Ovary (tissue), 9 donors: ENCODE results near the gene POTEF. TPM values are rescaled to one million over a fixed set of nuclear protein-coding genes. Genes with fewer than 3 reads are reported as not detected.
"Not testable (repeated sequence)": the region's sequence is repeated elsewhere in the genome, so short reads cannot be mapped to it uniquely, and the experiment has no call there.

ENCODE experiments used
- DNase-seq, 5 donors: peaks; one replicate each; pipeline ENCODE4 v3.0.0-alpha.2; 2019 to 2020
- H3K27ac ChIP-seq, 2 donors: fragments of 200-600 bp; one replicate each; pipeline versions ENCODE4 v1.5.1 to v1.8.0; 2019 to 2022
- H3K27me3 ChIP-seq: fragments of 200-600 bp; one replicate; pipeline ENCODE4 v1.8.0; 2022
- H3K36me3 ChIP-seq: fragments of 200-600 bp; sonication (generic); one replicate; pipeline ENCODE4 v1.5.1; 2019
- H3K4me1 ChIP-seq: one replicate; pipeline ENCODE4 v1.8.1; 2013; ENCODE audit warnings: mild to moderate bottlenecking, moderate library complexity; ENCODE audit not compliant: insufficient read depth
- H3K4me3 ChIP-seq: fragments of 200-600 bp; sonication (generic); one replicate; pipeline ENCODE4 v1.5.1; 2017
- H3K9me3 ChIP-seq, 2 donors: fragments of 200-600 bp in 1 of 2; sonication (generic) in 1 of 2; one replicate each; pipeline versions ENCODE4 v1.5.1 to v1.8.1; 2013 to 2019; ENCODE audit warnings: mild to moderate bottlenecking in 1 of 2, moderate library complexity in 1 of 2
- CTCF ChIP-seq, 3 donors: fragments of 450-650 bp in 2 of 3; fragments of 200-600 bp in 1 of 3; IDR thresholded peaks; one replicate each; pipeline versions ENCODE4 v1.5.1 to v1.8.0; 2016 to 2022; ENCODE audit warnings: antibody characterized with exemption in 3 of 3, mild to moderate bottlenecking in 1 of 3
- EP300 ChIP-seq: sonication (generic); formaldehyde crosslinking; IDR thresholded peaks from one replicate; pipeline ENCODE4 v1.6.1; 2017; ENCODE audit warnings: antibody characterized with exemption
- POLR2A ChIP-seq: fragments of 450-650 bp; IDR thresholded peaks from one replicate; pipeline ENCODE4 v1.6.1; 2017; ENCODE audit warnings: antibody characterized with exemption, mild to moderate bottlenecking, moderate library complexity
- WGBS, 3 donors: extraction: QIAGEN DNeasy Blood & Tissue Kit in 1 of 3; methylation state at CpG; one replicate each; pipeline versions ENCODE4 v1.1.5 to v1.1.7; 2013 to 2017; 5-methylcytosine and 5-hydroxymethylcytosine counted together
- intact Hi-C, 4 donors: fragments of 100-400 bp; cut with DNase I; formaldehyde crosslinking; loops; one replicate each; pipeline versions ENCODE4 v1.11.0 to v1.15.1; 2022 to 2023
- polyA plus RNA-seq, 2 donors: library from polyadenylated mRNA; stranded (reverse); fragments of 200-250 nt in 1 of 2; fragments of 350-450 nt in 1 of 2; fragmentation: Illumina TruSeq in 1 of 2; extraction: RNeasy Lipid Tissue Mini Kit (QIAGEN cat#74804) in 1 of 2; gene quantifications; one replicate each; pipeline ENCODE4 v1.2.3, GENCODE V29; 2013 to 2014
- total RNA-seq, 7 donors: library from RNA; depleted of rRNA in 2 of 7; stranded (reverse); fragments of >200 nt in 2 of 7; fragmentation: NEBNext Ultra II Directional in 3 of 7; extraction: Animal tissue kit (Norgen Biotek cat#: 25700) in 3 of 7; gene quantifications; one replicate each; pipeline versions ENCODE4 v1.1.0 to v1.2.4, GENCODE V29; 2016 to 2023
- donor health status: DM: no; HTN: no; CAD: no; lungs with moderate emphysema.
- donor health status: DM: no; HTN: no; CAD: no.
- donor health status: Bipolar disorder and iron deficiency.
- donor health status: DM: yes; HTN: yes; CAD: no.
- donor health status: DM: no; HTN: no; CAD: no.
- donor health status: DM: yes; HTN: yes; CAD: no.

Gene POTEF
- total and polyA plus RNA-seq, 9 donors, result 0.04 to 2.2 (median 0.23) TPM; not detected in 6

GRCh38 chr2:130135692-130136541 is 6.9 kb upstream of the POTEF start:
- Histone ChIP-seq H3K4me1 (no peaks in the 10 kb centered on the region), H3K4me3 (no peak overlapping the region), H3K27me3 (no peaks in the 10 kb centered on the region), H3K36me3 (no peaks in the 10 kb centered on the region), H3K9me3 (no peaks in the 10 kb centered on the region), H3K27ac (no peak overlapping the region)
- no peak for TF ChIP-seq POLR2A
- no peak for TF ChIP-seq CTCF (IDR thresholded peaks at IDR 0.05)
- no peak for TF ChIP-seq EP300
- intact Hi-C loops, result no loop called here
- peak in 1 of 5 donors; percentile 21 for DNase-seq
- 90 to 92% (median 90%) methylated on average over 14 to 15 of the region's 15 CpGs for WGBS, 3 donors

GRCh38 chr2:130128464-130128863 is 558 bp downstream of the POTEF start:
- DNase-seq, H3K4me1 ChIP-seq, H3K4me3 ChIP-seq, intact Hi-C loops, H3K36me3 ChIP-seq, H3K9me3 ChIP-seq, H3K27ac ChIP-seq, H3K27me3 ChIP-seq: not testable (repeated sequence)
- 86 to 92% (median 90%) methylated on average over 7 to 14 of the region's 14 CpGs for WGBS, 3 donors

- intact Hi-C loops, DNase-seq, H3K4me1 ChIP-seq, H3K27ac ChIP-seq, H3K4me3 ChIP-seq, H3K27me3 ChIP-seq, H3K36me3 ChIP-seq, H3K9me3 ChIP-seq: not testable (repeated sequence)
- 60 to 80% (median 74%) methylated on average over 1 to 3 of the region's 9 CpGs for WGBS, 3 donors
Observed at GRCh38 chr2:130127726-130128125, 1.3 kb downstream of the POTEF start.

- intact Hi-C loops, H3K27ac ChIP-seq, H3K4me1 ChIP-seq, DNase-seq, H3K4me3 ChIP-seq, H3K27me3 ChIP-seq, H3K9me3 ChIP-seq, H3K36me3 ChIP-seq: not testable (repeated sequence)
- 92 to 93% (median 92%) methylated on average over 21 to 41 of the region's 45 CpGs for WGBS, 3 donors
Observed at GRCh38 chr2:130120924-130121323, 8.1 kb downstream of the POTEF start.

GRCh38 chr2:130102597-130103363 is 26.2 kb downstream of the POTEF start:
- H3K27ac ChIP-seq, H3K36me3 ChIP-seq, H3K4me3 ChIP-seq, H3K9me3 ChIP-seq, DNase-seq, intact Hi-C loops, H3K4me1 ChIP-seq, H3K27me3 ChIP-seq: not testable (repeated sequence)
- 44 to 75% (median 63%) methylated on average over 4 to 7 of the region's 8 CpGs for WGBS, 3 donors

- H3K36me3 ChIP-seq, H3K27me3 ChIP-seq, H3K9me3 ChIP-seq, DNase-seq, H3K27ac ChIP-seq, intact Hi-C loops, H3K4me1 ChIP-seq, H3K4me3 ChIP-seq: not testable (repeated sequence)
- WGBS, 3 donors, result 71 to 91% (median 80%) methylated on average over 1 to 5 of the region's 5 CpGs
Observed at GRCh38 chr2:130062645-130063044, 66.4 kb downstream of the POTEF start.

GRCh38 chr2:130059982-130060381 is 69.0 kb downstream of the POTEF start:
- DNase-seq, H3K27me3 ChIP-seq, H3K4me1 ChIP-seq, H3K9me3 ChIP-seq, H3K4me3 ChIP-seq, intact Hi-C loops, H3K27ac ChIP-seq, H3K36me3 ChIP-seq: not testable (repeated sequence)
- 69 to 94% methylated on average over 6 of the region's 10 CpGs; no CpG with 5 or more reads in 1 of the 3 donors for WGBS, 3 donors

- H3K27ac ChIP-seq, H3K27me3 ChIP-seq, H3K4me1 ChIP-seq, H3K9me3 ChIP-seq, H3K4me3 ChIP-seq, H3K36me3 ChIP-seq, DNase-seq, intact Hi-C loops: not testable (repeated sequence)
- WGBS, 3 donors, result 5 to 15% (median 14%) methylated on average over 5 of the region's 7 CpGs
Observed at GRCh38 chr2:130056336-130056735, 72.7 kb downstream of the POTEF start.

GRCh38 chr2:130053217-130053911 is 75.7 kb downstream of the POTEF start:
- DNase-seq, H3K36me3 ChIP-seq, intact Hi-C loops, H3K4me3 ChIP-seq, H3K9me3 ChIP-seq, H3K27me3 ChIP-seq, H3K27ac ChIP-seq, H3K4me1 ChIP-seq: not testable (repeated sequence)
- whole genome bisulfite sequencing, 3 donors, result 93 to 97% (median 97%) methylated on average over 3 to 7 of the region's 7 CpGs

GRCh38 chr2:130052376-130052775 is 76.6 kb downstream of the POTEF start:
- H3K36me3 ChIP-seq, H3K4me1 ChIP-seq, H3K9me3 ChIP-seq, H3K27me3 ChIP-seq, H3K4me3 ChIP-seq, DNase-seq, H3K27ac ChIP-seq, intact Hi-C loops: not testable (repeated sequence)
- 89 to 96% (median 94%) methylated on average over 2 to 4 of the region's 5 CpGs for WGBS, 3 donors
